ENCODE data around the gene PI4KB.

- TF ChIP-seq ZNF668 (CRISPR knock-in tag; IDR thresholded peaks at IDR 0.05) (no peak), KDM5B (IDR thresholded peaks at IDR 0.05; ENCODE audit: insufficient replicate concordance, low read depth, low read length) (no peak), NFYB (IDR thresholded peaks at IDR 0.05; ENCODE audit: extremely low read depth, insufficient read length) (no peak), POLR2AphosphoS5 (IDR thresholded peaks at IDR 0.05; ENCODE audit: control insufficient read depth, insufficient read depth, low read depth, low read length) (no peak), STAT5B (CRISPR knock-in tag; IDR thresholded peaks at IDR 0.05) (no peak)
Measured at GRCh38 chr1:151369302-151369610, 42.0 kb upstream of the PI4KB start.
